NCI-H1092 (cell line): Measurements from ENCODE around the gene PODXL.

ENCODE experiments used
- DNase-seq: peaks from one replicate; lab custom pipeline; 2025; lab: John Stamatoyannopoulos, UW

Gene PODXL

DNA sequence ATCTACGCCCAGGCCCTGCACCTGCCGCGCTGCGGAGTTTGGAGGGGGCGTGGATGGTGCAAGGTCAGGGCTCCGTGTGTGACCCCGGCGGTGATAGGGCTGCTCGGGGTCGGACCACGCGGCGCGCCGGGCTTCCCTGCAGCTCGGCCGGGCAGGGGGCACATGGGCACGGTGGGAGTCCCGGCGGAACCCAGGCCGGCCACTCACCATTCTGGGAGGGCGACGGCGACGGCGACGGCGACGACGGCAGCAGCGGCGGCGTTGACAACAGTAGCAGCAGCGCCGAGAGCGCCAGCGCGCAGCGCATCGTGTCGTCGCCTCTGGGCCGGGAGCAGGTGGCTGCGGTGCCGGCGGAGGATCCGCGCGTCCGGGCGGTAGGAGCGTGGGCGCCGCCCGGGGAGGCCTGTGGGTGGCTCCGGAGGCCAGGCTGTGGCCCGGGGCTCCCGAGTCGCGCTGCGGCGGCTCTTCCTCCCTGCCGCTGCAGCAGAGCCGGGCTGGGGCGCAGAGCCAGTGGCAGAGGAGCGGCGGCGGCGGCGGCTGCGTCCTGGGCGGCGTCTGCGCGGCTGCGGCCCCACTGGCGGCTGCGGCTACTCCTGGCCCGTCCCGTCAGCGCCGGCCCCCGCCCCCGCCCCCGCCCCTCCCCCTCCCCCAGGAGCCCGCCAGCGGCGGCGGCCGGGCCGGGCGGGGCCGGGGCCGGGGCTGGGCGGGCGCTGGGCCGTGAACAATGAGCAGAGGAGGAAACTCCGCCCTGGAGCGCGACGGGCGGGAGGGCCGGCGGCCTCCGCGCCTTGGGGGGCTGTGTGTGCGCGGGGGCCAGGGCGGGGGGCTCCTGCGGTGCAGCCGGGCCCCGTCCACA is at the start of gene PODXL:
PODXL (minus strand) TSS at position 576 of the 856 bp plus-strand sequence; CDS start at position 307, 269 bp downstream.
- DNase-seq = peak; percentile 26

DNA sequence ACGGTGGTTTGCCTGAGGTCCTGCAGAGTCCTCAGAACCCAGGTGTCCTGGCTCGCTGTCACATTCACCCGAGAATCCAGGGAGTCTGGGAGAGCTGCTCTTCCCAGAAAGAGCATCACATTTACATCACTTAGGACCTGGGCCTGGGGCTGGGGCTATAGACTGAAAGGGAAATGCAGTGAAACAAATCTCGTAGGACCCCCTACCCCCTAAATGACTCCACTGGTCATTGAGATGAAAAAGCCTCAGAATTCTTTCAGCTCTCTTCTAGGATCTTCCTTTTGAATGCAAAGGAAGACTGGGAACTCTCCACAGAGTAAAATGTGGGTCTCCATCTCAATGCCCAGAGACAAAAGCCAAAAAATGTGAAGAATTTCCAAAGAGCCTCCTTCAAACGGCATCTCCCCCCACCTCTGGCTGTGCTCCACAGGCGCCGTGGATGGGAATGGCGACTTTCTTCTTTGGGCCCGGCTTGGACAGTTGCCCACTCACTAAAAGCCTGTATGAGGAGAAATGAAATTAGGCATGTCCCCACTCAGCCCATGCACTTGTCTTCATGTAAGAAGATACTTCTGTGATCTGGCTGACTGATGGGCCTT is 49.0 kb upstream of the PODXL start:
- DNase-seq = no peak

DNA sequence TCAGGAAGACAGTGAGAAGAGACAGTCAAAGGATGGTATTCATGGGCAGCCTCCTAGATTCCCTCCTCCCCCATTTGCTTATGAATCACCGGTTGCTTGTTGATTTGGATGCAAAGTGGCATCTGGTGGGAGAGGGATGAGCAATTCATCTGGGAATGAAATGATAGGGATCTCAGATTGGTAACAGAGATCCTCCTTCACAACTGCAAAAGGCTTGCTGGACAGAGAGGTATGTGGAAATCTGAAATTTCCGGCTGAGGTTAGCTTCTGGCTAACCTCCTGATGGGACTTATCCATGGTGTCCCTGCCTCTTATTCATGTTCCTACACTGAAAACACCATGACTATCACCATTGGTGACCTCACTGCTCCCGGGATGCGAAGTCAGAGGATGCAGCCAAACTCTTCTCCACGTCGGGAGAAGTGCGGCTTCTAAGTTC is 48.4 kb upstream of the PODXL start:
- DNase-seq = no peak

DNA sequence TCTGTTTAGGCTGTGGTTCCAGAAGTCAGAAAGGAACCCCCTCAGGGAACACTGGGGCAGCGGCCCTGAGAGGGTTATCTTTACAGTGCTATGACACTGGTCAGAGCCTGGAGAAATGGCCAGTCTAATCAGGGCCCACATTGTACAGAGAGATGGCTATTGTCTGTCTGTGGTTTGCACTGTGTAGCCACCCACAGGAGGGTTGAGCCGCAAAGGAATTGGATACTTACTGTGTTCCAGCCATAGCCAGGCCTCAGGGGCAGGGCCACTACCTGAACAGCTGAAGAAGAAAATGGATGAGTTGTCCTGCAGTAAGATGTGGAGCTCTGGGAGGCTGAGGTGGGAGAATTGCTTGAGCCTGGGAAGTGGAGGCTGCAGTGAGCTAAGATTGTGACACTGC is 47.5 kb upstream of the PODXL start:
- no peak for DNase-seq

DNA sequence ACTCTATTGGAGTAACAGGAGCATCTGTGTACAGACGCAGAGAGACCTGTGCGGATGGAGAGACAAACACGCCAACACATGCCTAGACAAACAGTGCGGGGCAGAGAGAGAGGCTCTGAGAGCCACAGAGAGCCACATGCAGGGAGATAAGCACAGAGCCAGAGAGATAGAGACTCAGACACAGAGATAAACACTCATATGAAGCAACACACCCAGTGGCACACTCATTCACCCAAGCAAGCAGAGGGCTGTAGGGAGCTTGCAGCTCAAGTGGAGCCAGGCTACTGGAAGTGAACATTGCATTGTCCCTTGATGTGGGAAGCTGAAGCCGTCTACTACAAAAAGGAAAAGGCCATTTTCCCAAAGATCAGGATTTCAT is 46.6 kb upstream of the PODXL start:
- DNase-seq = no peak

DNA sequence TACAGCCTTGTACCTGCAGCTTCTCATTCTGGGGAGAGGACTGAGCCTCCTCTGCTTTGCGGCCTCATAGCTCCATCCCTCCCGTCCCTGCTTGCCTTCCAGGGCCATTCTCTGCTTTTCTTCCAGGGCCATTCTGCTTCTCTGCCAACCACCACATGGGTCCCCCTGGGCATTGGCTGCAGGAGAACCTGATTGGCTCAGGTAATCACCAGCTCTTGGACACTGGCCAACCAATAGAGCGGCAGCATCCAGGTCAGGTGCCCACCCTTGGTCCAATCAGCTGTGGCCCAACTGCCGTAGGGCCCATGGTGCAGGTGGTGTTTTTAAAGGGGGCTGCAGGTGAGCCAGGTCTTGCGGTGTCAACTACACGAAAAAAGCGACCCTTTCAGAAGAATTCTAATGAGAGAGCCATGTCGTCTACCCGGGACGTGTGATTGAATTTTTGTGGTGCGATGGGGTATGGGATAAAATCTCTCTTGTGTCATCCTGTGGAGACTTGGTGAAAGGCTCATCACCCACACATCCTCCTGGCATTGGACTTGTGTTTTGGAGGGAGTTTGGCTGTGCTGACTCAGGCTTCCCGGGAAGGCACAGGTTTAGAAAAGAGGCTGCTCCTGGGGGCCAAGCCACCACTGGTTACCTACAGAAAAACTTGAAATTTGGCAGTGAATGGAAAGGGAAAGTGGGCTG is 46.0 kb upstream of the PODXL start:
- DNase-seq = no peak

DNA sequence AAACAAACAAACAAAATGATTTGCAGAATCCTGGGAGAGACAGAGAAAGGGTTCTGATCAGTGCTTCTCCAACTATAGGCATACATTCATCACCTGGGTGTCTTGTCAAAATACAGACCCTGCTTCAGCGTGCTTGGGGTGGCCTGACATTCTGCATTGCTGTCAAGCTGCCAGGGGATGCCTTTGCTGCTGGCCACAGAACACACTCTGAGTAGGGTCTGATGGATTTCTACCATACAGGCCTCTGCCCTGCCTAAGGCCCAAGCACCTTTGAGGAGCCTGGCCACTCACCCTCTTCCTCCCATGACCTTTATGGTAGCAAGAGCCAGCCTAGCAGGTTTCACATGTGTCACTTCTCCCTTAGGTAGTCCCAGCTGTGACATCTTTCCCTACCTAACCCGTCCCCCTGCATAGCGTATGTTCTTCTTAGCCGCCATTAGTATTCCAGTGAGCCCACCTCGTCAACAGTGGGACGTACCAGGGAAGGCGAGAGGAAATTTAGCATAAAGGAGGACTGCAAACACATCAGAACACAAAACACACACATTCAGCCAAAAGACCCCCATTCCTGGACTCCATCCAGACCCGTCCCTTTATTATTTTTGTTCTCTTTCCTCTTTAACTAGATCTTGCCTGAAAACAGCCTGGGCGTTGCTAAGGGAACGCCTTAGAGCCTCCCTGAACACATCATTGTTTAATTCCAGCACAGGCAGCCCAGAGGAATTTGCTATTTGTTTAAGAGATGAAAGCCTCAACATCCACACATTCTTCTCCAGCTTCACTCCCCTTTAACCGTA is 43.9 kb upstream of the PODXL start:
- DNase-seq = no peak

DNA sequence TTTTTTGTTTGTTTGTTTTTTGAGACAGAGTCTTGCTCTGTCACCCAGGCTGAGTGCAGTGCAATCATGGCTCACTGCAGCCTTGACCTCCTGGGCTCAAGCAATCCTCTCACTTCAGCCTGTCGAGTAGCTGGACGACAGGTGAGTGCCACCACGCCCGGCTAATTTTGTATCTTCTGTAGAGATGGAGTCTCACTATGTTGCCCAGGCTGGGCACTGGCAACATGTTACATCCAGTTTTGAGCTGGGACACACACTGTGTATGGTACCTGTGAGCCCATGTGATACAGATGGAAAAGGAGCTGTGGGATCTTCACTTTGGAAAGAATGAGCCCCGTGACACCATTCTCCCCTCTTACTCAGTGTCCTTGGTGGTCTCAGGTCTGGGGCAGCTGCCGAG is 40.4 kb upstream of the PODXL start:
- DNase-seq = no peak

DNA sequence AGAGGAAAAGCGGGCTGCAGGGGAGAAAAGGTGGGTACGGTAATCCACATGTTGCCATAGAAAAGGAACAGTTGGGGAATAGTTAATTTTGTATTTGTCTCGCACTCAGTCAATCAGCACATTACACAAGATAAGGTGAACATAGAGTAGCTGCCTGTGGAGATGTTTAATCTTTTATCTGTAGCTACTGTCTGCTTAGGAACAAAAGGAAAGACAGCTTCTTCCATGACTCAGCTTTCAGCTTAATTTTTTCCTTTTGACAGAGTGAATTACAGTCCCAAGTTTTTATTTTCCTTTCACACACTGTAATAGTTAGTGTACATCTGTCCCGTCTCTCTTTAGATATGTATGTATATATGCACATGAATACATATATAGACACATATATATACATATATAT is 39.3 kb upstream of the PODXL start:
- DNase-seq = no peak

DNA sequence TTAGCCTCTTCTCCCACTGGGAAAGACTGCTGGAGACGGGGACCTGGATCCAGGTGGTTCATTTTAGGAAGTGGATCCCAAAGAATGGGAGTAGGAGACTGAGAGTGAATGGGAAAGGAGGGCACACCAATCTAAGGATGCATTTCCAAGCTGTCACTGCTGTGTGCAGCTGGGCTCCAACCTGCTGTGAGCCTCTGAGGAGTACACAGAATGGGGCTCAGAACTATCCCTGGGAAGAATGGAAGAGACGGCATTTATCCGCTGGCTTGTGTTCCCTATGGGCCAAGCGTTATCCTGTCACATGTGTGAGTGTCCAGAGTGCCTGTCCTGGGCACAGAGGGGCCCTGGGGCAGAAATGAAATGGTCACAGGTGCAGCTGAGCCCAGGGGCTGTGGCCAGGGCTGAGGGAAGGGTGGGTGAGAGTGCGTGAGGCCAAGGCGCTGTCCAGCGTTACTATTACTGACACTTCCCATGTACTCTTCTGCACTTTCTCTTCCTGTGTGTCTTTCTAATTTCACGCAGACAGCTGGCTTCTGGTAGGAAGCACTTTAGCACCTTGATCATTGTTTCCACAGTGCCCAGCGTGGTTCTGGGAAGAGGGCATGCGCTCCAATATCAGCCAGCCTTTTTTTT is 35.4 kb upstream of the PODXL start:
- DNase-seq = no peak

DNA sequence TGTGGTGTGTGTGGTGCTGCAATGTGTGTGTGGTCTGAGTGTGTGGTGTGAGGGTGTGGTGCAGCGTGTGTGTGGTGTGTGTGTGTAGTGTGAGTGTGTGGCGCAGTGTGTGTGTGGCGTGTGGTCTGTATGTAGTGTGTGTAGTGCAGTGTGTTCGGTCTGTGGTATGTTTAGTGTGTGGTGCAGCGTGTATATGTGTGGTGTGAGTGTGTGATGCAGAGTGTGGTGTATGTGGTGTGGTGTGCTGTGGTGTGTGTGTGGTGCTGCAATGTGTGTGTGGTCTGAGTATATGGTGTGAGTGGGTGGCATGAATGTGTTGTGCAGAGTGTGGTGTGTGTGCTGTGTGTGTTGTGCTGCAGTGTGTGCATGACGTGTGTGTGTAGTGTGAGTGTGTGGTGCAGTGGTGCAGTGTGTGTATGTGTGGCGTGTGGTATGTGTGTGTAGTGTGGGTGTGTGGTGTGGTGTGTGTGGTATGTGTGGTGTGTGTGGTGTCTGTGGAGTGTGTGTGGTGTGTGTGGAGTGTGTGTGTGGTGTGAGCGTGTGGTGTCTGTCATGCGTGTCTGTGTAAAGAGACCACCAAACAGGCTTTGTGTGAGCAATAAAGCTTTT is 31.0 kb upstream of the PODXL start:
- no peak for DNase-seq

DNA sequence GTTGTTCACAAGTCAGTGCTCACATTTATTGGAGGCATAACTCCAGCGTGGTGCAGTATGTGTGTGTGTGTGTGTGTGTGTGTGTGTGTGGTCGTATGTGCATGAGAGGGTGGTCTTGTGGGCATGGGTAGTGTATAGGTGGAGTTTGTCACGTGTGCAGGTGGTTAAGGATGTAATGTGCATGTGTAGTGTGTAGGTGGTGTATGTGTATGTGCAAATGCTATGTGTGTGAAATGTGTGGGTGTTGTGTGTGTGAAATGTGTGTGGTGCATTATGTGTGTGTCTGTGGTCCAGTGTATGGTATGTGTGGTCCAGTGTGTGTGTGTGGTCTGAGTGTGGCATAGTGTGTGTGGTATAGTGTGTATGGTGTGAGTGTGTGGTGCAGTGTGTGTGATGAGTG is 30.3 kb upstream of the PODXL start:
- DNase-seq = no peak

DNA sequence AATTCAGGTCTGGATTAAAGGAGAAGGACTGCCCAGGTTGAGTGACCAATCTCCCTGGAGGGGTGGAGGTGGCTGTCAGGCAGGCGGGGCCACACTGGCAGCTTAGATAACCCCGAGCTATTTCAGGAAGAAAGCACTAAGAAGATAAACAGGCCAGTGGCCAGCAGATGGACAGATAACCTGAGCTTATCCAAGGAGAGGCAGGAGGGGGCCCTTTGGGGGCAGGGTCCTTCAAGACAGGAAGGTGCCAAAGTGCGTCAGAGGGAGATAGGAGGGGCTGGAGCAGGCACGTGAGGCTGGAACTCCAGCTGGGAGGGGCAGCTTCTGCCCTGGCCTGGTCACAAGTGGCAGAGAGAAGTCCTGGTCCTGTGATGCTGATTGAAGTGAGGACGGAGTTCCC is 29.8 kb upstream of the PODXL start:
- DNase-seq = no peak

DNA sequence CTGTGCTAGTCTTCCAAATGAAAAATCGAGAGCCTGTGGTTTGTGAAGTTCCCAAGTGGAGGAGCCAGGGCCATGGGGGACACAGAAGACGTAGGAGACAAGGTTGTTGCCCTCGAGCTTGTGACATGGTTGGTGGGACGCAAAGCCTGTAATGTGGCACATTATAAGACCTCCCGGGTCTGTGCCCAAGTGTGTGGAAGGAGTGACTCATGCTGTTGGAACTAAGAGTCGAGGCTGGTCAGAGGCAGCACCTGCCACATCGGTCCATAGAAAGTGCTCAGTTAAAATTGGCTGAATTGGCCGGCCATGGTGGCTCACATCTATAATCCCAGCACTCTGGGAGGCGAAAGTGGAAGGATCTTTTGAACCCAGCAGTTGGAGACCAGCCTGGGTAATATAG is 27.0 kb upstream of the PODXL start:
- DNase-seq = no peak

DNA sequence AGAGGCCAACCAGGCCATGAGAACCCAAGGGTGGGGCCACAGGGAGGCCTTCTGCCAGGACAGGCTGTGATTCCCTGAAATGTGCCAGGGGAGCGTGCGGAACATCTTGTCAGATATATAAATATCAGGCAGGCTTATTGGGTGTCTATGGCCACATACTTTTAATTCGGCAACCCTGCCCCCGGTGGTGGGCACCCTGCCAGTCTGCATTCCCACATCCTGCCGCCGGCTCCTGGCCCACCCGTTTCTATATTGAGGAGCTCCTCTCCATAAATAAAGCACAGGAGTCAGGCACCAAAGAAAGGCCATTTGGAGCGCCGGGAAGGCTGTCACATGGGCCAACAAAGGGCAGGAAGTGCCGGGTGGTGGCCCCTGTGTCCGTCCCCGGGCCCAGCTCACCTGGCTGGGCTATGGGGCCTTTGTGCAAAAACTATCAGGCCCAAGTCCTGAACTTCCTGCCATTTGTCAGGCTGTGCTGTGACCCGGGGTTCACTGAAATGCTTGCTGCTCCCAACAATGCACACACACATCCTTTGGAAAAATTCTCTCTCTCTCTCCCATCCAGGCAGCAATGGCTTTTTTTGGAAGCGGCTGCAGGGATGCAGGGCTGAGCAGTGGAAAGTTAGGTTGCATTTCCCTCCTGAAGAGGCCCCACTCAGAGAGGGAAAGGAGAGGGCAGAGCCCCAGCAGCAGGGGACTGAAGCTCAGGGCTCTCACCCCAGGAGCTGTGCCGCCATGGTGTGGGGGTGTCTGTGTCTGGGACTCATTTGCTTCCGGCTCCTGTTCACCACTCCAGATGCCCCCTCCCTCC is 25.0 kb upstream of the PODXL start:
- no peak for DNase-seq

DNA sequence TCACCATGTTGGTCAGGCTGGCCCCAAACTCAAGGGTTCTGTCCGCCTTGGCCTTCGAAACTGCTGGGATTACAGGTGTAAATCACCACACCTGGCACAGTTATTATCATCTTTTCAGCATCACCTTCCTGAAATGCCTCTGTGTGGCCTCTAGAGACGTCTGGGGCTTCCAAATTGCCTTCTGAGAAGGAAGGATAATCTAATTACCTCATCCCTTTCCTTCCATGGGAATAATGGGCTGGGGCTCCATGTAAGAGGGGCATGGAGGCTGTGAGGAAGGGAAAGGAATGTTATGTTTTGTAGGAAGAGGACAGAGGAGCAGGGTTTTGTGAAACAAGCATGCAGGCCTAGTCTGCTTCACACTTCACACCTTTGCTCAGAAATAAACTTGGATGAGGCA is 22.2 kb upstream of the PODXL start:
- DNase-seq = no peak

DNA sequence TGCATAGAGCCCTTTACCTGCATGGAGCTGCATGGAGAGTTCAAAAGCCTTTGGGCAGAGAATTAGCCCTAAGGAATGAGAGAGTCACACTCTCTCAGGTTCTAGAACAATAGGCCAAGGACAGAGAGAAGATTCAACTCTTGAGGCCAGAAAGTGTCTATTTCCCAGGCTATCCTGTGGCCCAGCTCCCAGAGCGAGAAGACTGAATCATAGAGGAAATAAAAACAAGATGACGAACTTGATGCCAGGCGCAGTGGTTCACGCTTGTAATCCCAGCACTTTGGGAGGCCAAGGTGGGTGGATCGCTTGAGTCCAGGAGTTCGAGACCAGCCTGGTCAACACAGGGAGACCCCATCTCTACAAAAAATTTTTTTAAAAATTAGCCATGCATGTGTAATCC is 18.3 kb upstream of the PODXL start:
- no peak for DNase-seq

DNA sequence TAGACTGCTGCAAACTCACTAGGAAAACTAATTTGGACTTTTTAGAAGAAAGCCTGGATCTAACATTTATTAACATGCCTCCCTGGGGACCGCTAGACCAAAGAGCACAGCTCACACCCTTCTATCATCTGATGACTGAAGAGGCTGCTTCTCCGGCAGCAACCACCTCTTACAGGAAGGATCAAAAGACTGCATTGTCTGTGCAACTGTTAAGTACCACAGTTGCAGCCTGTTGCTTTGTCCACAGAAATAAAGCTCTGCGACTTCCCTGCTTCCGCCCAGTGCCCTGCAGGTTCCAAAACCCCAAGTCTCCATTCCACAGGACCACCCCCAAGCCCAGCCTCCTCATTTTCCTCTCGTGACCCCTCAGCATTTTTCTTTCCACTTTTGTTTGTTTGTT is 14.0 kb upstream of the PODXL start:
- DNase-seq = no peak

DNA sequence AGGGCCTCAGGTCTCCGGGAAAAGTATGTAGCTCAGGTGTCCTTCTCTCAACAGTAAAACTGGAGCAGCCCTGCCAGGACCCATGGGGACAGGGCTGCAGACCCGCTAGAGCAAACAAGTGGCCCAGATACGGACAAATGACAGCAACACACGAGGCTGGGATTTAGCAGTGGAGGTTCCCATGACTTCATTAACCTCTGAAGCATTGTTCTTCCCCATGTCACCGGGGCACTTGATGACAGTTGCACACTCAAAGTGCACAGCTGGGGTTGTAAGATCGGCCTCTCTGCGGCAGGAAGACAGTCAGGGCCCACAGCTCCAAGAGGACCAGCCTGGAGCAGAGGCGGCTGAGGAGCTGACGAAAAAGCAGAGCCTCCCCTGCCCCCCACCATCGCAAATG is 12.5 kb upstream of the PODXL start:
- DNase-seq = no peak

DNA sequence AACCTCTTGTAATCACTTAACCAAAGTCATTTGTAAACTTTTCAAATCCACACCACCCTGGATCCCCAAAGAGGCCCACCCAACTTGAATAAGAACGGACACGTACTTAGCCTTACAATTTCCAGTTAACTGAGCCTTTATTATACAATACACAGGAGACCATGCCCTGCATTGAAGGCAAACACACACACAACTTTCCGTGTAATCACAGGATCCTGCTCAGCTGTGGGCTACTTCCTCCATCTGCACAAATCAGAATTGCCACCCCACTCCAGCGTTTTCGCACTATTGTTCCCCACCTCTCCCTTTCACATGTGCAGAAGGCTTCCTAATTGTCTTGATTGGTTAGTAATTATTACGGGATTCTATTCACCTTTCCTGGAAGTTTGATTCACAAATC is 12.1 kb upstream of the PODXL start:
- no peak for DNase-seq

DNA sequence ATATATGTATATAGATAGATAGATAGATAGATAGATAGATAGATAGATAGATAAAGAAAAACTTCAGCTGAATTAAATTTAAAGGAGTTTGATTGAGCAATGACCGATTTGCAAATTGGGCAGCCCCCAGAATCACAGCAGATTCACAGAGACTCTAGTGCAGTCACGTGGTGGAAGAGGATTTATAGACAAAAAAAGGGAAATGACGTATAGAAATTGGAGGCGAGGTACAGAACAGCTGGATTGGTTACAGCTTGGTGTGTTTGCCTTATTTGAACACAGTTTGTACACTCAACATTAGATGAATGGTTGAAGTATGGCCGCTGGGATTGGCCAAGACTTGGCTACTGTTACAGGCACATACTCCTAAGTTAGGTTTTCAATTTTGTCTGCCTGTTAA is 8.2 kb upstream of the PODXL start:
- DNase-seq = no peak
